Suprapubic skin (tissue), 3 donors: ENCODE data around the gene SIRT3.

Source experiments
- CTCF ChIP-seq, 2 donors: fragments of 200-600 bp in 1 of 2; fragments of 450-650 bp in 1 of 2; sonication (generic) in 1 of 2; IDR thresholded peaks; one replicate each; pipeline ENCODE4 v1.5.1; 2016 to 2019; ENCODE audit warnings: antibody characterized with exemption in 2 of 2, mild to moderate bottlenecking in 1 of 2, moderate library complexity in 1 of 2
- POLR2AphosphoS5 ChIP-seq, 3 donors: sonication (generic); formaldehyde crosslinking; IDR thresholded peaks; one replicate each; pipeline ENCODE4 v1.6.1; 2017; ENCODE audit warnings: antibody characterized with exemption in 3 of 3

GRCh38 chr11:203056-203944, 32.8 kb downstream of the SIRT3 start:
- TF ChIP-seq CTCF (IDR thresholded peaks at IDR 0.05) (no peak), POLR2AphosphoS5 (IDR thresholded peaks at IDR 0.05) (no peak)
